Chondrocyte (in vitro differentiated cells): ENCODE data around the gene GPR17. TPM values are rescaled to one million over a fixed set of nuclear protein-coding genes. Genes with fewer than 3 reads are reported as not detected.

Source experiments
- DNase-seq: peaks from one replicate; pipeline ENCODE4 v3.0.0; 2021; ENCODE audit warnings: mixed read lengths, low spot score
- H3K27ac Mint-ChIP-seq: one replicate; pipeline ENCODE4 v1.8.0; 2021; ENCODE audit warnings: mild to moderate bottlenecking, moderate library complexity, mixed read lengths; ENCODE audit not compliant: unreplicated experiment
- H3K27me3 Mint-ChIP-seq: 2 replicates; pipeline ENCODE4 v1.8.0; 2021; ENCODE audit warnings: low read depth, mixed read lengths
- H3K36me3 Mint-ChIP-seq: 2 replicates; pipeline ENCODE4 v1.8.0; 2021; ENCODE audit warnings: low read depth, mixed read lengths
- H3K4me1 Mint-ChIP-seq: 2 replicates; pipeline ENCODE4 v1.8.0; 2021; ENCODE audit warnings: low read depth, mild to moderate bottlenecking, mixed read lengths
- H3K4me3 Mint-ChIP-seq: one replicate; pipeline ENCODE4 v1.8.0; 2021; ENCODE audit warnings: mild to moderate bottlenecking, moderate library complexity, mixed read lengths; ENCODE audit not compliant: unreplicated experiment
- H3K9me3 Mint-ChIP-seq: 2 replicates; pipeline ENCODE4 v1.8.0; 2021; ENCODE audit warnings: low read depth, mixed read lengths
- CTCF ChIP-seq: fragments of 200-600 bp; sonication (generic); IDR thresholded peaks from 2 replicates; pipeline ENCODE4 v1.5.0; 2021; ENCODE audit warnings: antibody characterized with exemption, mild to moderate bottlenecking, moderate library complexity
- total RNA-seq: library from RNA; stranded (reverse); gene quantifications from 3 replicates; pipeline ENCODE4 v1.2.1, GENCODE V29; 2021

Gene GPR17
- total RNA-seq, 1 donor from 2014 or later: not detected

DNA sequence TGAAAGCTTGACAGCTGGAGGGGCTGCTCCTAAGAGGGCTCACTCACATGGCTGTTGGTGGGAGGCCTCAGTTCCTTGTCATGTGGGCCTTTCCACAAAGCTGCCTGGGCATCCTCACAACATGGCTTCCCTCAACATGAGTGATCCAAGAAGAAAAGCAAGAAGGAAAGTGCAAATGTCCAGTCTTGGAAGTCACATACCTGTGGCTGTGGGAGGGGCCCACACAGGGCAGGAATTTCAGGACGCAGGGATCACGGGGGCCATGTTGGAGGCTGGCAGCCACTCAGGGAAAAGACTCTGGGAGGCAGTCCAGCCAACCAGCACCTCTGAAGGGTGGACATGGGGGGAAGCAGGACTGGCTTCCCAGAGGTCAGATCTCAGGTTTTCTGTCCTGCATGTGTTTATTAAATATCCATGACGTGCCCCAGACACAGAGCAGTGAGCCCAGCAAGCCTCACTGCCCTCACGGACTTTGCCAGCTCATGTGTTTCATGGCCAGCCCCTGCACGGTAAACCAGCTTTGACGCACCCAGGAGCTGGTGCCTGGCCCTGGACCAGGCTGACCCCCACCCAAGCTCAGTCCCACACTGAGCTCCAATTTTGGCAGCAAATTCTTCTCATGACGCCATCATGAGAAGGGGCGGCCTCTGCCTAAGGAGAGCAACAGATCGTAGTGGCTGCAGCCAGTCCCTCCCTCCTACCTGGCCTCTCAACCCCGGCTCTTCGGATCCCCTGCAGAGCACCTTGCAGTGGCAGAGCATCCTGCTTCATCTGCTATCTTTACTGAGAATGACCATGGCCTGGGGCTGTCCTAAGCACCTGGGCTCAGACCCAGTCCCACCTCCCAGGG, 34.7 kb upstream of the GPR17 start:
- no peak for TF ChIP-seq CTCF
- H3K9me3 Mint-ChIP-seq: peaks cover 16% of the 10 kb centered on the region
- H3K27me3 Mint-ChIP-seq: no peaks in the 10 kb centered on the region
- H3K4me1 Mint-ChIP-seq: peaks cover 5% of the 10 kb centered on the region
- DNase-seq: peak; percentile 53
- peaks cover 9% of the 10 kb centered on the region for H3K36me3 Mint-ChIP-seq
- H3K4me3 Mint-ChIP-seq: no peak overlapping the region
- no peak overlapping the region for H3K27ac Mint-ChIP-seq

- TF ChIP-seq CTCF: no peak
- Mint-ChIP-seq H3K4me1 (peaks cover 5% of the 10 kb centered on the region), H3K27me3 (no peaks in the 10 kb centered on the region), H3K9me3 (peaks cover 16% of the 10 kb centered on the region), H3K4me3 (no peak overlapping the region), H3K36me3 (peaks cover 9% of the 10 kb centered on the region), H3K27ac (no peak overlapping the region)
- peak; percentile 41 for DNase-seq
Measured at GRCh38 chr2:127612111-127612822, 33.7 kb upstream of the GPR17 start.

- Mint-ChIP-seq H3K9me3 (peaks cover 16% of the 10 kb centered on the region), H3K27me3 (no peaks in the 10 kb centered on the region), H3K27ac (no peak overlapping the region), H3K36me3 (peaks cover 9% of the 10 kb centered on the region), H3K4me1 (peaks cover 8% of the 10 kb centered on the region), H3K4me3 (no peak overlapping the region)
- no peak for DNase-seq
- TF ChIP-seq CTCF: no peak
Measured at GRCh38 chr2:127614246-127614645, 31.7 kb upstream of the GPR17 start.

GRCh38 chr2:127614731-127615130, 31.2 kb upstream of the GPR17 start:
- H3K27me3 Mint-ChIP-seq: no peaks in the 10 kb centered on the region
- no peak overlapping the region for H3K27ac Mint-ChIP-seq
- H3K4me3 Mint-ChIP-seq: no peak overlapping the region
- H3K9me3 Mint-ChIP-seq: peaks cover 16% of the 10 kb centered on the region
- H3K4me1 Mint-ChIP-seq: peaks cover 8% of the 10 kb centered on the region
- peaks cover 9% of the 10 kb centered on the region for H3K36me3 Mint-ChIP-seq
- no peak for TF ChIP-seq CTCF
- peak; percentile 47 for DNase-seq

- H3K9me3 Mint-ChIP-seq: peaks cover 16% of the 10 kb centered on the region
- DNase-seq: peak; percentile 49
- H3K4me3 Mint-ChIP-seq: no peak overlapping the region
- no peaks in the 10 kb centered on the region for H3K27me3 Mint-ChIP-seq
- no peak for TF ChIP-seq CTCF
- H3K36me3 Mint-ChIP-seq: peaks cover 9% of the 10 kb centered on the region
- H3K4me1 Mint-ChIP-seq: peaks cover 8% of the 10 kb centered on the region
- no peak overlapping the region for H3K27ac Mint-ChIP-seq
Measured at GRCh38 chr2:127615511-127616166, 30.3 kb upstream of the GPR17 start.
